HG03159 (cell line): ENCODE data around the gene C21orf58.

Experiments
- ATAC-seq: cut with Tn5 transposase; IDR thresholded peaks from one replicate; pipeline ENCODE4 v1.9.1; 2021; ENCODE audit warnings: mild to moderate bottlenecking, moderate library complexity; ENCODE audit not compliant: unreplicated experiment

The C21orf58 gene

DNA sequence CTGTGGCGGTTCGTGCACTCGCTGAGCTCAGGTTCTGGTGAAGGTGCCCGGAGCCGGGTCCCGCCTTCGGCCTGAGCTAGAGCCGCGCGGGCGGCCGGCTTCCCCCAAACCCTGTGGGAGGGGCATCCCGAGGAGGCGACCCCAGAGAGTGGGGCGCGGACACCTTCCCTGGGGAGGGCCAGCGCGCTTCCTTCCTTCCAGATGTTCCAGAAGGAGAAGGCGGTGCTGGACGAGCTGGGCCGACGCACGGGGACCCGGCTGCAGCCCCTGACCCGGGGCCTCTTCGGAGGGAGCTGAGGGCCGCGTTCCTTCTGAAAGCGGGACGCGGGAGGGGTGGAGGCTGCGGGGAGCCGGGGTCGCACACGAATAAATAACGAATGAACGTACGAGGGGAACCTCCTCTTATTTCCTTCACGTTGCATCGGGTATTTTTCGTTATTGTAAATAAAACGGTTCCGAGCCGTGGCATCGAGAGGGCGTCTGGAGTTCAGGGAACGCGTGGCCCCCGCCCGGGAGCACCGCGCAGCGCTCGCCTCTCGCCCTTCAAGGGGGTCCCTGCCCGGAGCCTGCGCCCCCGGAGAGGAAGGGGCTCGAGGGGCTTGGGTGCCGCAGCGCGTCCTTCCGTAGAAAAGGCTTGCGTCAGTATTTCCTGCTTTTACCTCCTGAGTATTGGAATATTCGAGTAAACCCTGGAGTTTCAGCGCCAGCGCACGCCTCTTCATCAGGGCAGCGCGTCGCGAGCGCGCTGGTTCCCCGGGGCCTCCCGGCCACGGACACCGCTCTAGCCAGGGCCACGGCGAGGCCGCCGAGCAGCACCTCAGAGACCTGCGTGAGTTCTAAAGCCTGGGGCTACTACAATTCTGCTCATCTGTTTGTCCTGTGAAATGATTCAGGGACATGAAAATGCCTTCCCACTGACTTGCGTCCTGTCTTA lies 26.1 kb downstream of the C21orf58 start:
- no peak for ATAC-seq

DNA sequence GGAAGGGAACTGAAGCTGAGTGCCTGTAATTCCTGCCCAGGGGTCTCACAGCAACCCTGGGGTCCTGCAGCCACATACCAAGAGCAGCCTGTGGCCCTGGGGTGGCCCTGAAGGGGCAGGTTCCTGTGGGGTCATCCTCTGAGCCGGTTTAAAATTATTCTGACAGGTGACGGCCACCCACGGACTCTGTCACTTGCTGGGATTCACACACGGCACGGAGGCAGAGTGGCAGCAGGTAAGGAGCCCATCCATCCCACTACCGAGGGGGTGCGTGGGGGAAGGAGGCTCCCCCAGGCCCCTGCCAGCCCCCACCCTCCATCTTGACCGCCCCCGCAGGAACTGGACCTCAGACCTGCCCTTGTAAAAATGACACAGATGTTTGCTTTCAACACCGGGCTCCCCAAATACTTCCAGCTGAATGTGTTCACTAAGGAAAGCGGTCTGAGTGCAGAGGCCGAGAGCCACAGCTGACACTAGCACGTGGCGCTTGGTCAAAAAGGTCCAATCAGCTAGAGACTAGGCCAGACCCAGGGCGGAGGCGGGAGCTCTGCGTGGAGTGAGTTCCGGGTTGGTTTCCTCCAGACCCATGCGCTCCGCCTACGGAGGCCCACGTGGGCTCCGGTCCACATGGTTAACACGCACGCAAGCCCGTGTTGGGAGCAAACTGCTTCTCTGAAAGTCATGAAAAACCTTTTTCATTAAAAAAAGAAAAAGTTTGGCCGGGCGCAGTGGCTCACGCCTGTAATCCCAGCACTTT lies 27.5 kb downstream of the C21orf58 start:
- ATAC-seq = no peak

DNA sequence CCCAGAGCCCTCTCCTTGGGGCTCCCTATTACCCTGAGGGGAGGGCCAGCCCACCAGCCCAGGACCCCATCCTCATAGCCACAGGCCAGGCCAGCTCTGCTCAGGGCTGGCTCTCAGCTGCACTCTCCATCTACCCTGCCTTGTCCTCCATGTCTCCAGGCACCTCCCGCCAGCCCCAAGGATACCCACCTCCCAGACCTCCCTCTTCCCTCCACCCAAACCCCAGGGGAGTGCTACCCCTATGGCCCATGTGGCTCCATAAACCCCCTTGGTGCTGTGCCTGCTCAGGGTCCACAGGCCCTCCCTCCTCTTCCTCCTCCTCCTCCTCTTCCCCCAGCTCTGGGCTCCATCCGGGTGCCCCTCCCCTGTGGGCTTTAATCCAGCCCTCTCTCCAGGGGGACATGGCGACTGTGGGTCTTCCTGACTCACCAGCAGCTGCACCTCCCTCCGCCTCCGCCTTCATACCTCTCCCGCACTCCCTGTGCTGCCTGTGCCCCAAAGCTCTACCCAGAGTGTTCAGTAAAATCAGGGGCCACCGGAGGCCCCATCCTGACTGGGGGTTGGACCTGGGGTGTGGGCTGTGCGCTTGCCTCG lies 28.4 kb downstream of the C21orf58 start:
- ATAC-seq = no peak

DNA sequence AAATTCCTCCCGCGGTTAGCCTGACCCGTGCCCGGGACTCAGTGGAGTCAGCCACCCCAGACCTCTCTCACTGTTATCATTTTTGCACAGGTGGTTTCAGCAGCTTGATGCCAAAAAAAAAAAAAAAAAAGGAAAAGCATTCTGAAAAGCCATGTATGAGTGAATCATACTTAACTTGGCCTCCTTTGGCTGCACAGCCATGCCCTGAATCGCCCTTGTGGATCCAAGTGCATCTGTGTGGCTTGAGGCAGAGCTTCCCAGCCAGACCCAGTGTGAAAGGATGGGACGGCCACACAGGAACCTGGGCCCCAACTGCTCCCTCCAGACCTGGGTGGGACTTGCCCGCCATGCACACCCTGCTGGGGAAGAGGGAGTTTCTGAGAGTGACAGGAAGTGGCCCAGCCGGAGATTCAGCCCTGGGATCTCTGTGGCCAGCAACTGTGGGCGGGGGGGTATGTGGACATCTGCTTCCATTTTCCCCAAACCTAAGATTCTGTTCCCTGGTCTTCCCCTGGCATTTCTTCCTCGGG lies 29.0 kb downstream of the C21orf58 start:
- no peak for ATAC-seq

GRCh38 chr21:46291561-46291960 lies 32.1 kb downstream of the C21orf58 start:
- no peak for ATAC-seq

DNA sequence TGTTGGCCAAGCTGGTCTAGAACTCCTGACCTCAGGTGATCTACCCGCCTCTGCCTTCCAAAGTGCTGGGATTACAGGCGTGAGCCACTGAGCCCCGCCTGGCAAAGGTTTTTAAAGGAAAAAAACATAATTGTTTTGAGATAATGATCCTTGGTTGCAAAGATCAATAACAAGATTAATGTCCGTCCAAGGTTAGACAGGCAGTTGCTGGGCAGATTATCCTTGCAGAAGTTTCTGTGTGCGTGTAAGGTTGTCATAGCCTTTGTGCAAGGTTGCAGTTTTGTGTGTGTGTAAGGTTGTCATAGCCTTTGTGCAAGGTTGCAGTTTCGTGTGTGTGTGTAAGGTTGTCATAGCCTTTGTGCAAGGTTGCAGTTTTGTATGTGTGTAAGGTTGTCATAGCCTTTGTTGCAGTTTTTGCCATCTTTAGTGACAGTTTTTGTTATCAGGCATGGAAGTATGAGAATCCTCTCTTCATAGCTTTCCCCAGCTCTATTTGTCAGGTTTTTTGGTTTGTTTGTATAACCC lies 34.0 kb downstream of the C21orf58 start:
- ATAC-seq = no peak

DNA sequence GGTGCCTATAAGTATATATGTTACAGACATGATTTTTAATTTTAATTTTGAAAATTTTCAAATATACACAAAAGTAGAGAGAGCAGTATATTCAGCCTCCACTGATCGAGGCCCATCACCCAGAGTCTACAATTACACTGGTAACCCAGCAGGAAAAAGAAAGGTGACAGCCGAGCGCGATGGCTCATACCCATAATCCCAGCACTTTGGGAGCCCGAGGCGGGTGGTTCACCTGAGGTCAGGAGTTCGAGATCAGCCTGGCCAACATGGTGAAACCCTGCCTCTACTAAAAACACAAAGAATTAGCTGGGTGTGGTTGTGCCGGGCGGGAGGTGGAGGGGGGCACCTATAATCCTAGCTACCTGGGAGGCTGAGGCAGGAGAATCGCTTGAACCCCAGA lies 36.1 kb downstream of the C21orf58 start:
- no peak for ATAC-seq

DNA sequence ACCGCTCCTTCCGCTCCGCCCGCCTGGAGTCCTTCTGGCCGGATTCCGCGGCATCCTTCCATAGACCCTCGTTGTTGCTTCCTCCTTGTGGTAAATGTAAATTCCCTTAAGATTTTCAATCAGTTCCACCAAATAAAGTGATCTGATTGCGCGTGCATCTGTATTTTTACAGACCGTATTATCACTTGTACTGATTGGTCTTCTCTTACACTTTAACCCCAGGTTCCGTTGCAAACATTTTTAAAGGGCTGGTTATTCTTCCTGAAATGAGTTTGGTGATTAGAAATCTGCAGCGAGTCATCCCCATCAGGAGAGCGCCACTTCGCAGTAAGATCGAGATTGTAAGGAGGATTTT lies 37.0 kb downstream of the C21orf58 start:
- ATAC-seq = no peak

DNA sequence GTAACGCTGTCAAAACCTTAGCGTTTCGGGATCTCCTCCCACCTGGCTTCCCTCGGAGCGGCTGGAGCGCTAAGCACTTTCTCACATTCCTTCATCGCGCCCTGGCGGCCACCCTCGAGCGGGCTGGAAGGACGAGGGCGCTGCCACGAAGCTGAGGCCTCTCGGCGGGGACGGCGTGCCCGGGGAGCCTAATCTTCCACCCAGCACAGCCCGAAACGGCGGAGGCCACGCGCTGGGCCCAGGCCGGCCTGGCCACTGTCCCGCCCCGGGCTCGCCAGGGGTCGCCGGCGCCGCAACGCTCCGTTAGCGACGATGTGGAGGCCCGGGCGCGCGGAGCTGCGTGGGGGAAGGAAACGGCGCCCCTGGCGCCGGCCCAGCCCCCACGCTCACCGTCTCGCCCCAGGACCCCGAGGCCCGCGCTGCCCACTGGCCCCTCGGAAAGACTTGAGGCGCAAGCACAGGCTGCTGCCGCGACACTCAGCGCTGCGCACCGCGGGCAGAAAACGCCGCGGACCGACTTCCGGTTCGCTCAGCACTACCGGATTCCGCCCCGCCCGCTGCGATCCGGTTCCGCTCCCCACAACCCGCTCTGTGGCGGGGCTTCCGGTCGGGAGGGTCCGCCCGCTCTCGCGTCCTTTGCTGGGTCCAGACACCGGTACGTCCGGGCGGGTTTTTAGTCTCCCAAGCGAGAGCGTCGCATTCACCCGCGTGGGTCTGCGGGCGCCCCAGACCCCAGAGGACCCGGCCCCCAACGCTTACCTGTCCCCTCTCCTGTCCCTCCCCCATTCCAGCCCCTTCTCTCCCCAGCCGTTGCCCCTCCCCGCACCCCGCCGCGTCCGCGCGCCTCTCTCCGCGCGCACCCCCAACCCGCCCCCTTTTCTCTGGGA lies 37.7 kb downstream of the C21orf58 start, which contains the start of gene YBEY:
YBEY (plus strand) TSS at position 582 of the 887 bp plus-strand sequence. CDS start 572 bp downstream, outside the sequence.
- peak; percentile 79 for ATAC-seq

DNA sequence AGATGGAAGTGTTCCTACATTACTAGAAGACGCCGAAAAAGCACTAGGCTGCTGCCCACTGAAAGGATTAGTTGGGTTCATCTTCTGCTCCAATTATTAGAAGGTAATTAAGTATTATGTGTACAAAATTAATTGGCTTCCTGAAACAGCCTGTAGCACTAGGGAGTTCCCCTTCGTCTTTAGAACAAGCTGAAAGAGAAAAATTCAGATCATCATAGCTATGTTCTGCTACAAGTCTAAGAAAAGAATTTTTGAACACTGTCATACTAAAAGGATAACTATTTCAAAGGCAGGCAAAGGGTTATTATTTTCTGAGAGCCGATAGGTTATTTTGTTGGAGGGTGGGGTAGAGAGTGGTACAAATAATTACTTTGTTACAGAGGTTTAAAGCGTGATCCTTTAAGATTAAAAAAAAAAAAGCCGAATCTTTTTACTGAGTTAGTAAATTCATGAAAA lies 38.4 kb downstream of the C21orf58 start, which contains the start of gene MCM3AP:
MCM3AP (minus strand) TSS at position 406 of the 456 bp plus-strand sequence; CDS start at position 81, 325 bp downstream.
- ATAC-seq = no peak

DNA sequence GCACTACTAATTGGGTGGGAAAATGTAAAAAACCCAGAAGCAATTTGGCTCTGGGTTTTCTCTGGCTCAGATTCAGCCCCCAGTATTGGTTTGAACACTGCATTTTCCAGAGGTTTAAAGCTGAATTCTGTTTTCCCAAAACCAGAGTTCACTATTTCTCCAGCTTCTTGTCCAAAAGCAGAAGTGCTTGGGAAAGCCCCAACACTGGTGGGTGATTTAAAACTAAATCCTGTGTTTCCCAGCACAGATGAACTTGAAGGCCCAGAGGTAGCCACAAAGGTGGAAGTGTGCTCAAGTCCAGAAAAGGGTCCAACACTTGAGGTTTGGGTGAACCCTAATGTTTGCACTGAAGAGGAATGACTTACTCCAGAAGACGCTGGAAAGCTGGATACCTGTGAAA lies 38.9 kb downstream of the C21orf58 start:
- ATAC-seq = no peak

DNA sequence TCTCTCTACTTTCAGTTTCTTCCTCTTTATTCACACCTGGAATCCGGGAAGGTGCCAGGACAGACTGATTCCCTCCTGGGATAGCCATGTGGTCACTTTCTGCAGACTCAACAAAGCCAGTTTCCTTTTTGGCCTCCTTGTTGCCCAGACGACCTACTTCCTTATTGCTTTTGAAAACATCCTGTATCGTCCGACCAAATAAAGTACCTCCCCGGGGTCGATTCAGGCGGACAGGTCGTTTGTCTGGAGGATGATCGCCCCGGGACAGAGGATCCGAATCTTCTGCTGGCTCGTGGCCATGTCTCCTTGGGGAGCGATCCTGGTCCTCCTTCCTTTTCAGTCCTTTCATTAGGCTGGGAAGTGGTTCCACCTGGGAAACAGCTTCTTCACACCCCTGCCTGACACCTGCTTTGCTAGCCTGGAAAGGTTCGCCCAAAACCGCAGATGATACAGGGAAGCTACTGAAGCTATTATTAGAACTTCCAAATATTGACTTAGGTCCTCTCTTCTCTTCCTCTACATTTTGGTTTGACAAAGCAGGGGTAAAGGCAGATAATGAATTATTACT lies 39.5 kb downstream of the C21orf58 start:
- ATAC-seq = no peak

GRCh38 chr21:46274797-46275390 lies 48.8 kb downstream of the C21orf58 start:
- ATAC-seq = no peak

GRCh38 chr21:46273341-46273740 lies 50.3 kb downstream of the C21orf58 start:
- ATAC-seq = no peak

DNA sequence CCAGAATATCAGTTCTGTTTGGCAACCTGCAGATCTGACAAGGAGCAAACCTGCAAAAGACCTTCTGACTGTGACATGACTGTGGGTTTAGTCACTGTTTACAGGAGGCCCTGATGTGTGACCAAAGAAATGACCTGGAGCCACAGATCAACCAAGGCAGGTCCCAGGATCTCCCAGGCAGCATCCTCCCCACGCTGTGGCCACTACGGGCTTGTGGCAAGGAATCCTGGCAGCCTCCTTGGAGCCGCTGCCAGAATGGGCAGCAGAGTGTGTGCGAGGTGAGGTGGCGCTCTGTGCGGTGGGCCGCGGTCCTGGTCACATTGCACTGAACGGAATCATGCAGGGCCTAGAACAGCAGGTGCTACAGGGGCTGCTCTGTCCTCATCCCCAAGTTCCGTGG lies 54.2 kb downstream of the C21orf58 start:
- ATAC-seq = no peak

DNA sequence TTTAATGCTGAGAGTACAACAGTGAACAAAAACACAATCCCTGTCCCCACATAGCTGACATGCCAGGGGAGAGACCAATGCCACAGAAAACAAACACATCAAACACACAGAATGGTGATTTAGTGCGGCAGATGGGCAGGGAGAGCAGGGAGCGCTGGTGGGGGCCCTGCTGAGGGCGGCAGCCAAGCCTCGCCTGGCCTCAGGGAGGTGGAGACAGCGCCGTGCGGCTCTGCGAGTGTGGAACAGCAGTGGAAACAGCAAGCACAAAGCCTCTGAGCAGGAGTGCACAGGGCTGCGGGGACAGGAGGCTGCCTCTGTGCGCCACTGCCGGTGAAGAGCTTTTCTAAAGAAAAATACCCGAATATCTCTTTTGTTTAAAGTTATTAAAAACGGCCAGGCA lies 55.3 kb downstream of the C21orf58 start:
- ATAC-seq = no peak

DNA sequence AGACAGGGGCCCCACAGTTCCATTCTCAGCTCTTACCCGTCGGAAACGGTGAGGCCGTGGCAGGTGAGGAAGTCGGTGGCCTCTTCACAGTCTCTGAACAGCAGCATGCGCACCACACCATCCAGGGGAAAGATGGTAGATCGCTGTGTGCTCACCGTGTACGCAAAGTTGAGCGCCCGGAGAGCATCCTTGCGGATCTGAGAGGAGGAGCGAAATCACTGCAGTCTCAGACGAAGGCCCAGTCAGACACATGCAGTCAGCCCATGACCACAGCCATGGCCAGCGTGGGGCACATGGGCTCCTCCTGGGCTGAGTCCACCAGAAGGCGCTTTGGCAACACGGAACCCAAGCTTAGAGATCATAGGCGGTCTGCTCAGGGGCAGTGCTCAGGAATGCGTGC lies 56.7 kb downstream of the C21orf58 start:
- ATAC-seq = no peak

GRCh38 chr21:46265736-46266525 lies 57.7 kb downstream of the C21orf58 start:
- ATAC-seq = no peak
